GM23338 (cell line): Measurements from ENCODE around the gene ERH.

Experiments used
- TF ChIP-seq, protein P1 (sequence below), 2 experiments: fragments of 200-600 bp in 1 of 2; sonication (generic) in 1 of 2; conservative IDR thresholded peaks; 2 replicates each; pipeline versions ENCODE4 v1.5.1 to v1.6.1; 2016 to 2017; ENCODE audit warnings: antibody characterized with exemption in 2 of 2, low read depth in 2 of 2, mild to moderate bottlenecking in 2 of 2, moderate library complexity in 1 of 2
- TF ChIP-seq, protein P2 (sequence below): IDR thresholded peaks from one replicate; pipeline ENCODE4 v1.6.1; 2018; ENCODE audit warnings: antibody characterized with exemption; ENCODE audit not compliant: unreplicated experiment

DNA sequence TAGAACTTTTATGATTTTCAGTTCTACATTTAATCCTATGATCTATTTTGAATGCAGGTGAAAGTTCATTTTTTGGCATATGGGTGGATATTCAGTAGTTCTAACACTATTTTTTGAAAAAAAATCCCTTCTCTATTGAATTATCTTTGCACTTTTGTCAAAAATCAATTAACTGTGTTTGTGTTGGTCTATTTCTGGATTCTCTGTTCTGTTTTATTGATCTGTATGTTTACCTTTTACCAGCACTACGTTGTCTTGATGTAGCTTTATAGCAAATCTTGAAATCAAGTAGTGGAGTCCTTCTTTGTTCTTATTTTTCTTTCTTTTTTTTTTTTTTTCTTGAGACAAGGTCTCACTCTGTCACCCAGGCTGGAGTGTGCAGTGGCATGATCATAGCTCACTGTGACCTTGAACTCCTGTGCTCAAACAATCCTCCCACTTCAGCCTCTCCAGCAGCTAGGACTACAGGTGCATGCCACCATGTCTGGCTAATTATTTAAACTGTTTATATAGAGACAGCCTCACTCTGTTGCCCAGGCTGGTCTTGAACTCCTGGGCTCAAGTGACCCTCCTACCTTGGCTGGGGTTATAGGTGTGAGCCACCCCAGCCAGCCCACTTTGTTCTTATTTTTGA is 32.3 kb upstream of the ERH start:
- TF ChIP-seq, protein P1, sequence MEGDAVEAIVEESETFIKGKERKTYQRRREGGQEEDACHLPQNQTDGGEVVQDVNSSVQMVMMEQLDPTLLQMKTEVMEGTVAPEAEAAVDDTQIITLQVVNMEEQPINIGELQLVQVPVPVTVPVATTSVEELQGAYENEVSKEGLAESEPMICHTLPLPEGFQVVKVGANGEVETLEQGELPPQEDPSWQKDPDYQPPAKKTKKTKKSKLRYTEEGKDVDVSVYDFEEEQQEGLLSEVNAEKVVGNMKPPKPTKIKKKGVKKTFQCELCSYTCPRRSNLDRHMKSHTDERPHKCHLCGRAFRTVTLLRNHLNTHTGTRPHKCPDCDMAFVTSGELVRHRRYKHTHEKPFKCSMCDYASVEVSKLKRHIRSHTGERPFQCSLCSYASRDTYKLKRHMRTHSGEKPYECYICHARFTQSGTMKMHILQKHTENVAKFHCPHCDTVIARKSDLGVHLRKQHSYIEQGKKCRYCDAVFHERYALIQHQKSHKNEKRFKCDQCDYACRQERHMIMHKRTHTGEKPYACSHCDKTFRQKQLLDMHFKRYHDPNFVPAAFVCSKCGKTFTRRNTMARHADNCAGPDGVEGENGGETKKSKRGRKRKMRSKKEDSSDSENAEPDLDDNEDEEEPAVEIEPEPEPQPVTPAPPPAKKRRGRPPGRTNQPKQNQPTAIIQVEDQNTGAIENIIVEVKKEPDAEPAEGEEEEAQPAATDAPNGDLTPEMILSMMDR (conservative IDR thresholded peaks at IDR 0.05; ENCODE audit: low read depth in 2 of 2): no peak
- TF ChIP-seq, protein P2, sequence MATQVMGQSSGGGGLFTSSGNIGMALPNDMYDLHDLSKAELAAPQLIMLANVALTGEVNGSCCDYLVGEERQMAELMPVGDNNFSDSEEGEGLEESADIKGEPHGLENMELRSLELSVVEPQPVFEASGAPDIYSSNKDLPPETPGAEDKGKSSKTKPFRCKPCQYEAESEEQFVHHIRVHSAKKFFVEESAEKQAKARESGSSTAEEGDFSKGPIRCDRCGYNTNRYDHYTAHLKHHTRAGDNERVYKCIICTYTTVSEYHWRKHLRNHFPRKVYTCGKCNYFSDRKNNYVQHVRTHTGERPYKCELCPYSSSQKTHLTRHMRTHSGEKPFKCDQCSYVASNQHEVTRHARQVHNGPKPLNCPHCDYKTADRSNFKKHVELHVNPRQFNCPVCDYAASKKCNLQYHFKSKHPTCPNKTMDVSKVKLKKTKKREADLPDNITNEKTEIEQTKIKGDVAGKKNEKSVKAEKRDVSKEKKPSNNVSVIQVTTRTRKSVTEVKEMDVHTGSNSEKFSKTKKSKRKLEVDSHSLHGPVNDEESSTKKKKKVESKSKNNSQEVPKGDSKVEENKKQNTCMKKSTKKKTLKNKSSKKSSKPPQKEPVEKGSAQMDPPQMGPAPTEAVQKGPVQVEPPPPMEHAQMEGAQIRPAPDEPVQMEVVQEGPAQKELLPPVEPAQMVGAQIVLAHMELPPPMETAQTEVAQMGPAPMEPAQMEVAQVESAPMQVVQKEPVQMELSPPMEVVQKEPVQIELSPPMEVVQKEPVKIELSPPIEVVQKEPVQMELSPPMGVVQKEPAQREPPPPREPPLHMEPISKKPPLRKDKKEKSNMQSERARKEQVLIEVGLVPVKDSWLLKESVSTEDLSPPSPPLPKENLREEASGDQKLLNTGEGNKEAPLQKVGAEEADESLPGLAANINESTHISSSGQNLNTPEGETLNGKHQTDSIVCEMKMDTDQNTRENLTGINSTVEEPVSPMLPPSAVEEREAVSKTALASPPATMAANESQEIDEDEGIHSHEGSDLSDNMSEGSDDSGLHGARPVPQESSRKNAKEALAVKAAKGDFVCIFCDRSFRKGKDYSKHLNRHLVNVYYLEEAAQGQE: no peak
